ENCODE measurements around the gene EVX2. TPM values are rescaled to one million over a fixed set of nuclear protein-coding genes. Genes with fewer than 3 reads are reported as not detected.
A peak's percentile ranks its signal among the peaks of the same experiment; 100 is the strongest.

Gene EVX2
- total and polyA plus RNA-seq, 9 of the 15 experiments (the other 6 are each of a cell fraction or from before 2014, with no cell fraction given): not detected

DNA sequence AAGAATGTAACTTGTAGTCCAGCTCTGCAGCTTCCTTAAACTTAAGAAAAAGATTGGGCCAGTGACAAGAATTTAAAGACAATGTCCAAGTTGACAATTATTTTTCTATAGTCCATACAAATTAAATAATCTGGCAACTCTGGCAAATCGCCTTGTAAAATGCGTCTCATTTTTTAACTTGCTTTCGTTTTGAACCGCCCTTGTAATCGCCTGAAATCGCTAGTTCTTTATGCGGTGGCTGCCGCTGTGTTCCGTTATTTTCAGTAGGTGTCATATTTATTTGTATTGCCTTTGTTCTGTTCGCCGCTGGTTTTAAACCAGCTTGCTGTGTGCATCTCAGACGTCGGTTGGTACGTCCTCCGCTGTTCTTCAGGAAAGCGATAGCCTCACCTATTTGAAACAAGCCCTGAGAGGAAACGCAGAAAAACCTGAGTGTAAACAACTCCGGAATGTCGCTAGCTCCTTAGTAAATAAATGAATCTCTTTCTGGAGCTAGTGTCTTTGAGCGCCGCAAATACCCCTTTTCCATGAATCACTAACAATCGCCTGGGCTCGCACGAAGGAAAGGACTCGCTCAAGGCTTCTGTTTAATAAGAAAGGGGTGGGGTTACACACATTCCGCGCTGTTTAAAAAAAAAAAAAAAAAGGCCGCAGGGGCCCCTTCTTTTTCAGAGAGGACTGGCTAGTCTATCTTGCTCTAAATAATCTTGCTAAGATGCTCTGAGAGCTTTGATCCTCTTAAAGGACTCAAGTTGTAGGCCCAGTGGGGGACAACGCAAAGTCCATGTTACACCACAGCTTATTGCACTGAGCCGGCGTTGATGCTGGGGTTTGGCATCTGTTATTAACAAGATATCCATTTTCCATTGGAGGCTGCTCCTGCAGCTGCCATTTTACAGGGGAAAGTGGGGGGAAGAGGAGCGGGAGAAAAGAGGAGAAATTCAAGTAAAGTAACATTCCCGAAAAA lies 48.7 kb upstream of the EVX2 start:
- Histone ChIP-seq H3K9me3 (replicated peaks; ENCODE audit: control insufficient read depth, insufficient read depth, low read depth, low read length) (no peaks in the 10 kb centered on the region), H3K4me1 (replicated peaks in 1 of 2; ENCODE audit: control insufficient read depth in 2 of 2, insufficient read depth in 2 of 2, low read length in 2 of 2) (peaks cover 0 to 27% of the 10 kb centered on the region in 2 experiments; a peak in 2 of 5 replicates), H3K27me3 (ENCODE audit: control insufficient read depth in 2 of 2, insufficient read depth in 2 of 2, low read length in 2 of 2) (peaks cover 54 to 78% of the 10 kb centered on the region in 2 experiments), H3K9ac (ENCODE audit: insufficient read depth in 1 of 2, low read depth in 2 of 2, low read length in 2 of 2) (no peak overlapping the region), H4K20me1 (replicated peaks; ENCODE audit: control insufficient read depth, insufficient read depth, low read length) (0 out of 2 replicates have a peak, but pooled peaks cover 4% of the 10 kb centered on the region), H3K4me2 (ENCODE audit: insufficient read depth, low read length) (no peak overlapping the region), H3K9me1 (ENCODE audit: control insufficient read depth, insufficient read depth, low read length) (no peaks in the 10 kb centered on the region), H2AFZ (ENCODE audit: low read depth, low read length) (no peak overlapping the region), H3K27ac (ENCODE audit: extremely low read depth, low read depth, low read length) (no peak overlapping the region), H3K79me2 (ENCODE audit: control insufficient read depth, insufficient read depth, low read length) (no peaks in the 10 kb centered on the region), H3K36me3 (ENCODE audit: control insufficient read depth, insufficient read depth, low read length) (no peaks in the 10 kb centered on the region), H3K4me3 (no peak overlapping the region)
- intact Hi-C loops (cut with micrococcal nuclease): no loop called here
- no TSS peak for BruUV-seq (replicated peaks)
- DNase-seq (ENCODE audit: extremely low read depth in 1 of 4, low spot score in 3 of 4) (peak in 1 of 4 experiments; percentile 19), FAIRE-seq (no peak), ATAC-seq (no peak)
- in situ Hi-C loops (cut with MboI): loop anchor here (25.0 kb wide), 2 partner anchors 680 to 1630 kb away; no protein-coding TSS in a partner anchor
- POLR2A ChIA-PET: interaction anchor here (0.6 to 2.3 kb wide), 6 partner anchors 8 to 522 kb away, joined by 3 to 5 read pairs (median 3); no protein-coding TSS in a partner anchor
- CTCF ChIA-PET (ENCODE audit: low intra/inter-chr PET ratio): no interaction called here
- WGBS (ENCODE audit: insufficient coverage, low coverage, missing lambda C conversion rate): 15% methylated on average over 31 of the region's 33 CpGs
- TF ChIP-seq KHSRP (IDR thresholded peaks at IDR 0.05): no peak
- TF ChIP-seq ZNF668 (CRISPR knock-in tag; IDR thresholded peaks at IDR 0.05): no peak
- peak; percentile 71; the same call in 1 of the 2 replicates for TF ChIP-seq RNF2 (IDR thresholded peaks at IDR 0.05)
- TF ChIP-seq PTTG1 (tag; IDR thresholded peaks at IDR 0.05; ENCODE audit: low read depth): no peak
- no peak for TF ChIP-seq MYNN (IDR thresholded peaks at IDR 0.05)
- no peak for TF ChIP-seq MYNN (CRISPR knock-in tag; IDR thresholded peaks at IDR 0.05)
- no peak for TF ChIP-seq PCBP1 (IDR thresholded peaks at IDR 0.05; ENCODE audit: low read depth, low read length, poor library complexity, severe bottlenecking)
- no peak for TF ChIP-seq HMGN3 (IDR thresholded peaks at IDR 0.05; ENCODE audit: borderline replicate concordance, extremely low read depth, insufficient read length, low read depth, low read length)
- peak; percentile 92 for TF ChIP-seq CBX8 (IDR thresholded peaks at IDR 0.05; ENCODE audit: borderline replicate concordance, extremely low read depth, low read depth, low read length, poor library complexity, severe bottlenecking)
- peak; percentile 82 for TF ChIP-seq ZFP36 (IDR thresholded peaks at IDR 0.05; ENCODE audit: low read depth, low read length, partially characterized antibody)
- no peak for TF ChIP-seq NFXL1 (CRISPR knock-in tag; IDR thresholded peaks at IDR 0.05)
- TF ChIP-seq CEBPZ (IDR thresholded peaks at IDR 0.05; ENCODE audit: borderline replicate concordance, low read depth, low read length): no peak
